Measurements from ENCODE around the gene GRK7. TPM values are rescaled to one million over a fixed set of nuclear protein-coding genes. Genes with fewer than 3 reads are reported as not detected.

The GRK7 gene
- total RNA-seq, 1 experiment from 2014 or later: not detected

- Histone ChIP-seq H4K5ac (ENCODE audit: insufficient read length, low read depth, low read length) (no peak overlapping the region), H2BK5ac (ENCODE audit: insufficient read length, low read length) (no peak overlapping the region), H3K4me1 (ENCODE audit: insufficient read depth, low read length) (no peaks in the 10 kb centered on the region), H3K9ac (ENCODE audit: extremely low read depth, insufficient read length, low read length) (no peak overlapping the region), H3K9me3 (ENCODE audit: control insufficient read depth, low read depth, low read length) (no peaks in the 10 kb centered on the region), H2BK20ac (ENCODE audit: low read depth, low read length, poor library complexity, severe bottlenecking) (no peak overlapping the region), H3K4me2 (ENCODE audit: insufficient read depth, insufficient read length, low read length) (no peak overlapping the region), H3K4ac (ENCODE audit: low read depth, low read length) (no peak overlapping the region), H2BK15ac (ENCODE audit: low read depth, low read length) (no peak overlapping the region), H2BK120ac (ENCODE audit: low read depth, low read length, poor library complexity, severe bottlenecking) (no peak overlapping the region), H2AFZ (ENCODE audit: low read length) (no peak overlapping the region), H3K79me1 (ENCODE audit: insufficient read depth, low read depth, low read length, poor library complexity, severe bottlenecking) (no peaks in the 10 kb centered on the region), H3K23ac (ENCODE audit: insufficient read length, low read depth, low read length) (no peak overlapping the region), H4K91ac (ENCODE audit: insufficient read length, low read depth, low read length) (no peak overlapping the region), H3K23me2 (ENCODE audit: insufficient read length, low read depth, low read length, poor library complexity, severe bottlenecking) (no peaks in the 10 kb centered on the region), H3T11ph (ENCODE audit: low read length) (no peak overlapping the region), H2BK12ac (ENCODE audit: insufficient read length, low read depth, low read length) (no peak overlapping the region), H3K56ac (ENCODE audit: insufficient read length, low read depth, low read length) (no peak overlapping the region), H4K8ac (replicated peaks; ENCODE audit: insufficient read length, low read depth, low read length) (no peak overlapping the region), H3K27me3 (ENCODE audit: insufficient read depth, low read length) (no peaks in the 10 kb centered on the region), H4K20me1 (ENCODE audit: control insufficient read depth, insufficient read depth, insufficient read length) (no peaks in the 10 kb centered on the region), H3K27ac (ENCODE audit: insufficient read length, low read depth, low read length) (no peak overlapping the region), H3K14ac (ENCODE audit: insufficient read depth, low read length) (no peak overlapping the region), H2AK5ac (ENCODE audit: insufficient read length, low read length) (no peak overlapping the region), H3K79me2 (ENCODE audit: insufficient read depth, low read length) (no peaks in the 10 kb centered on the region), H3K18ac (ENCODE audit: insufficient read length, low read depth, low read length) (no peak overlapping the region)
- no peak overlapping the region for H3K27ac Mint-ChIP-seq
- peaks cover 0 to 4% of the 10 kb centered on the region in 2 experiments; a peak in 2 of 4 replicates for H3K4me1 Mint-ChIP-seq
- H3K27me3 Mint-ChIP-seq (ENCODE audit: low read depth): peaks cover 4% of the 10 kb centered on the region; the same call in 1 of the 2 replicates
- H3K36me3 Mint-ChIP-seq (ENCODE audit: insufficient read depth in 1 of 3, low read depth in 3 of 3): no peaks in the 10 kb centered on the region
- TF ChIP-seq CTCF (conservative IDR thresholded peaks at IDR 0.05): no peak
- no peak overlapping the region for H3K4me3 Mint-ChIP-seq
- no CpG with 5 or more reads among the region's 4 CpGs for WGBS (ENCODE audit: extremely low coverage, insufficient read length, low lambda C conversion rate)
- H3K9me3 Mint-ChIP-seq: no peaks in the 10 kb centered on the region; a peak in 1 of 5 replicates
- DNase-seq: no peak
Observed at GRCh38 chr3:141790171-141790570, 27.0 kb downstream of the GRK7 start.
